ENCODE results near the gene SORT1. TPM values are rescaled to one million over a fixed set of nuclear protein-coding genes. Genes with fewer than 3 reads are reported as not detected.

Gene SORT1
- total RNA-seq, 1 experiment from 2014 or later = 3.0 TPM

DNA sequence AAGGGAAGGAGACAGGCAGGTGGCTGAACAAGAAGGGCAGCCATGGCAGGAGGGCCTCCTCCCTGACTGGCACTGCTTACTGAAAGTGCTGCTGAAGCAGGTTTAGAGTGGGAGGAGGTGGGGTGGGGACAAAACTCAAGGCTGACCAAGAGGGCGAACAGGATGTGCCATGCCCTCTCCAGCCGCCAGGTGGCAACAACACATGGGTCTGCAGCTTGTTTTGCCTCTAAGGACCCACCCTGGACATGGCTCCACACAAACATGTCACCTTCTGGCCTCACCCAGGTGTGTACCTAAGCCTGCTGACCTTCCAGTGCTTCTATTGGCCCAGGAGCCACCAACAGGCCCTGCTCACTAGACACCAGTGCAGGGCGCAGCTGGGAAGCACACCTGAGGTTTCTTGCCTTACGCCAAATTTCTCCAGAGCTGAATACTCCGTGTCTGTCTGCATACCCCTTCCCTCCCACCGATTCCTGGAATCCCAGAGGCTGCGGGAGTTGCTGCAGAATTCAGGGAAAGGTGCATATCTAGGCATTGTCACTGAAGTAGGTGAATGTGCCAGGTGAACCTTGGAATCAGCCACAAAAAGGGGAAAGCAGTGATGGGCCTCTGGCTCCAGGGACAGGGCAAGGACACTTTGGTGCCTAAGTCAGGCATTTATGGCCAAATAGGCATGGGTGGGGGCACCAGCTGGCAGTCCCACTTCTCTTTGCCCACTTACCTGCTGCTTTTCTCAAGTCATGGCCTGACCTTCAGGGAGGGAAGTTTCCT lies 120.1 kb downstream of the SORT1 start:
- DNase-seq (ENCODE audit: extremely low read depth, low read depth) = peak; percentile 56

- DNase-seq (ENCODE audit: extremely low read depth, low read depth) = no peak
Observed at GRCh38 chr1:109275706-109276345, 121.9 kb downstream of the SORT1 start.

DNA sequence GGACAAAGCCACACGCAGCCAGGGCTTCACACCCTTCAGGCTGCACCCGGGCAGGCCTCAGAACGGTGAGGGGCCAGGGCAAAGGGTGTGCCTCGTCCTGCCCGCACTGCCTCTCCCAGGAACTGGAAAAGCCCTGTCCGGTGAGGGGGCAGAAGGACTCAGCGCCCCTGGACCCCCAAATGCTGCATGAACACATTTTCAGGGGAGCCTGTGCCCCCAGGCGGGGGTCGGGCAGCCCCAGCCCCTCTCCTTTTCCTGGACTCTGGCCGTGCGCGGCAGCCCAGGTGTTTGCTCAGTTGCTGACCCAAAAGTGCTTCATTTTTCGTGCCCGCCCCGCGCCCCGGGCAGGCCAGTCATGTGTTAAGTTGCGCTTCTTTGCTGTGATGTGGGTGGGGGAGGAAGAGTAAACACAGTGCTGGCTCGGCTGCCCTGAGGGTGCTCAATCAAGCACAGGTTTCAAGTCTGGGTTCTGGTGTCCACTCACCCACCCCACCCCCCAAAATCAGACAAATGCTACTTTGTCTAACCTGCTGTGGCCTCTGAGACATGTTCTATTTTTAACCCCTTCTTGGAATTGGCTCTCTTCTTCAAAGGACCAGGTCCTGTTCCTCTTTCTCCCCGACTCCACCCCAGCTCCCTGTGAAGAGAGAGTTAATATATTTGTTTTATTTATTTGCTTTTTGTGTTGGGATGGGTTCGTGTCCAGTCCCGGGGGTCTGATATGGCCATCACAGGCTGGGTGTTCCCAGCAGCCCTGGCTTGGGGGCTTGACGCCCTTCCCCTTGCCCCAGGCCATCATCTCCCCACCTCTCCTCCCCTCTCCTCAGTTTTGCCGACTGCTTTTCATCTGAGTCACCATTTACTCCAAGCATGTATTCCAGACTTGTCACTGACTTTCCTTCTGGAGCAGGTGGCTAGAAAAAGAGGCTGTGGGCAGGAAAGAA lies 122.9 kb downstream of the SORT1 start:
- peak; percentile 50 for DNase-seq (ENCODE audit: extremely low read depth, low read depth)

DNA sequence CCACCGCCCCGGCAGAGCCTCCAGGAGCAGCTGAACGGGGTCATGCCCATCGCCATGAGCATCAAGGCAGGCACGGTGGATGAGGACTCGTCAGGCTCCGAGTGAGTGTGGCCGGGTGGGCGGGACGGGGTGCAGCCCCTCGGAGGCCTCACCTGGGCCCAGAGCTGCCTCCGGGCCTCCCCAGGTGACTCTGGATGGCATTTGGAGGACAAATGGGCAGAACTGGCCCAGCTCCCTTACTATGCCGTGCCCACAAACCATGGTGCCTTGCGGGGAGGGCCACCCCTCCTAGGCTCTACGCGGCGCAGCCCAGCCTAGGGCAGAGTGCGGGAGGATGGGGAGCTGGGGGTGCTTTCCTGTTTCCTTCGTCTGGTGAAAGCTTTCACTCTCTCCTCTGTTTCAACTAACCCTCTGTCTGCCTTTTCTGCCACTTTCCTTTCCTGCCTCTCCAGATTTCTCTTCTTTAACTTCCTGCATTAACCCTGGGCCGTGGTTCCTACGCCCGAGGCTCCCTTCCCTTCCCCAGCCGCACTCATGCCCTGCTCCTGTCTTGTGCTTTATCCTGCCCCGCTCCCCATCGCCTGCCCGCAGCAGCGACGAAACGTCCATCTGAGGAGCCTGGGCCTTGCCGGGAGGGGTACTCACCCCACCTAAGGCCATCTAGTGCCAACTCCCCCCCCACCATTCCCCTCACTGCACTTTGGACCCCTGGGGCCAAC lies 124.0 kb downstream of the SORT1 start:
- DNase-seq (ENCODE audit: extremely low read depth, low read depth) = no peak

DNA sequence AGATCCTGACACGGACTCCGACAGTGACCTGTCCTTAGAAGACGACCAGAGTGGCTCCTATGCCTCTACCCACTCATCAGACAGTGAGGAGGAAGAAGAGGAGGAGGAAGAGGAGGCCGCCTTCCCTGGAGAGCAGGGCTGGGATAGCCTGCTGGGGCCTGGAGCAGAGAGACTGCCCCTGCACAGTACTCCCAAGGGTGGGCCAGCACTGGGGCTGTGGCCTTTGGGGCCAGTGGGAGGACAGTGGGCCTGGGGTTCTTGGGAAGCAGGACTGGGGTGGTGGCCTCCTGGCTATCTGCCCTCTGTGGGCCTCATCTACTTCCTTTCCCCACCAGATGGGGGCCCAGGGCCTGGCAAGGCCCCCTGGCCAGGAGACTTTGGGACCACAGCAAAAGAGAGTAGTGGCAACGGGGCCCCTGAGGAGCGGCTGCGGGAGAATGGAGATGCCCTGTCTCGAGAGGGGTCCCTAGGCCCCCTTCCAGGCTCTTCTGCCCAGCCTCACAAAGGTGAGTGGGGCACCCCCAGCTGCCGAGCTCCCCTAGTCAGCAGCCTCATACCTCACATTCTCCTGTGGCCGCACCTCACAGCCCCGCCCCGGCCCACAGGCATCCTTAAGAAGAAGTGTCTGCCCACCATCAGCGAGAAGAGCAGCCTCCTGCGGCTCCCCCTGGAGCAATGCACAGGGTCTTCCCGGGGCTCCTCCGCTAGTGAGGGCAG lies 124.7 kb downstream of the SORT1 start:
- no peak for DNase-seq (ENCODE audit: extremely low read depth, low read depth)

GRCh38 chr1:109272021-109272799 lies 125.5 kb downstream of the SORT1 start:
- no peak for DNase-seq (ENCODE audit: extremely low read depth, low read depth)

DNA sequence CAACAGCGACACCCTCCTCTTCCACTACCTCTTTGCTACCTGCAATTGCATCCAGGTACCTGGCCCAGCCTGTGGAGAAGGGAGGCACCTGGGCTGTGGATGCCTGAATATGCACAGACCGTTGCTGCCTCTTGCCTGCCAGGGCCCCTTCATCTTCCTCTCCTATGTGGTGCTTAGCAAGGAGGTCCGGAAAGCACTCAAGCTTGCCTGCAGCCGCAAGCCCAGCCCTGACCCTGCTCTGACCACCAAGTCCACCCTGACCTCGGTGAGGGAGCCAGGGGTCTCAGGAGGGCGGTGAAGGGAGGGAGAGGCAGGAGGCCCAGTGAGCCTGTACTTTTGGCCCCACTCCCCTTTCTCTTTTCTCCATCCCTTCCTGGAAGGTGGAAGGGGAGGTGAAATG lies 126.3 kb downstream of the SORT1 start:
- DNase-seq (ENCODE audit: extremely low read depth, low read depth) = no peak

GRCh38 chr1:109270623-109271317 lies 126.9 kb downstream of the SORT1 start:
- DNase-seq (ENCODE audit: extremely low read depth, low read depth) = no peak

DNA sequence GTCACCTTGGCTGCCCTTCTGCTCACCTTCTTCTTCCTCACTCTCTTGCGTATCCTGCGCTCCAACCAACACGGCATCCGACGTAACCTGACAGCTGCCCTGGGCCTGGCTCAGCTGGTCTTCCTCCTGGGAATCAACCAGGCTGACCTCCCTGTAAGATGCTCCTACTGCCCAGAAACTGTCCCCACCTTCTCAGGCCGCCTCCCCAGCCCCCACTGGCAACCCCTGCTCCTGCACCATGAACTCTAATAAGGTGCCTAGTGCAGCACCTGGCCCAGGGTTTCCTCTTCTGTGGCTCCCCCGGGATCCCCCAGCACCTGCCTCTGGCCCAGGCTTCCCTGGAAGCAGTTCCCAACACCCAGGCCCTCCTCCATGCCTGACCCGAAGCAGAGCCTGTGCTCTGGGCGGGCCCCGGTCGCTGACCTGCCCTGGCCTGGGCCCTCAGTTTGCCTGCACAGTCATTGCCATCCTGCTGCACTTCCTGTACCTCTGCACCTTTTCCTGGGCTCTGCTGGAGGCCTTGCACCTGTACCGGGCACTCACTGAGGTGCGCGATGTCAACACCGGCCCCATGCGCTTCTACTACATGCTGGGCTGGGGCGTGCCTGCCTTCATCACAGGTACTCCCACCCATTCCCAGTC lies 127.6 kb downstream of the SORT1 start:
- DNase-seq (ENCODE audit: extremely low read depth, low read depth) = no peak

DNA sequence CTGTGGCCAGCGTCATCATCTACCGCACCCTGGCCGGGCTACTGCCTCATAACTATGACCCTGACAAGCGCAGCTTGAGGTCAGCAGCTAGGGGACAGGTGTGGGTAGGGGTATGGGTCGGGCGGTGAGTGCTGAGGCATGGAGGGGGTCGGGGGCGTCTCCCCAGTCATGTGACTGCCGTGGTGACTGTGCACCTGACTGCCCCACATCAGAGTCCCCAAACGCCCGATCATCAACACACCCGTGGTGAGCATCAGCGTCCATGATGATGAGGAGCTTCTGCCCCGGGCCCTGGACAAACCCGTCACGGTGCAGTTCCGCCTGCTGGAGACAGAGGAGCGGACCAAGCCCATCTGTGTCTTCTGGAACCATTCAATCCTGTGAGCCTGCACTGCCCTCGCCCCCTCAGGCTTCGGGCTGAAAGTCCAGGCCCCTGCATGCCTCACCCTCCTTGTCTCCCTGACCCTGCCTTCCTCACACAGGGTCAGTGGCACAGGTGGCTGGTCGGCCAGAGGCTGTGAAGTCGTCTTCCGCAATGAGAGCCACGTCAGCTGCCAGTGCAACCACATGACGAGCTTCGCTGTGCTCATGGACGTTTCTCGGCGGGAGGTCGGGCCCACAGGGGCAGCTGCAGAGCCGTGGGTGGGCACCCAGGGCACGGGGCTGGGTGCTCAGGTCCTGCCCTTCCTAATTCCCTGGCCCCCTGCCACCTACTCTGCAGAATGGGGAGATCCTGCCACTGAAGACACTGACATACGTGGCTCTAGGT lies 128.3 kb downstream of the SORT1 start:
- no peak for DNase-seq (ENCODE audit: extremely low read depth, low read depth)

- DNase-seq (ENCODE audit: extremely low read depth, low read depth) = no peak
Observed at GRCh38 chr1:109268431-109269211, 129.1 kb downstream of the SORT1 start.

DNA sequence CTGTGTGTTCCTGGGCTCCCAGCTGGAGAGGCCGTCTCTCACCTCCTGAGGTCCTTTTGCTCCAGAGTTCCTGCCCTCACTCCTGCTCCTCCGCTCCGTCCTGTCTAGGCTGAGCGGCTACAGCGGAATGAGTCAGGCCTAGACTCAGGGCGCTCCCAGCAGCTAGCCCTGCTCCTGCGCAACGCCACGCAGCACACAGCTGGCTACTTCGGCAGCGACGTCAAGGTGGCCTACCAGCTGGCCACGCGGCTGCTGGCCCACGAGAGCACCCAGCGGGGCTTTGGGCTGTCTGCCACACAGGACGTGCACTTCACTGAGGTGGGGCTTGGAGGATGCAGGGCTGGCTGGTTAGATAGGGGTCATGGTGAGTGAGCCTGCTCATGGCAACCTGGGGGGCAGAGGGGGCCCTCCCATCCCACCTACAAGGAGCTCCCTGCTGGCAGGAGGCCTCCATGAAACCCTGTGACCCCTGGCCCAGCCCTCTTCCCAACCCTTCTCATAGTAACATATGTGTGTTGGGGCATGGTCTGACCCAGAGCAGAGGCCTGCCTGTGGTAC lies 129.9 kb downstream of the SORT1 start:
- no peak for DNase-seq (ENCODE audit: extremely low read depth, low read depth)

DNA sequence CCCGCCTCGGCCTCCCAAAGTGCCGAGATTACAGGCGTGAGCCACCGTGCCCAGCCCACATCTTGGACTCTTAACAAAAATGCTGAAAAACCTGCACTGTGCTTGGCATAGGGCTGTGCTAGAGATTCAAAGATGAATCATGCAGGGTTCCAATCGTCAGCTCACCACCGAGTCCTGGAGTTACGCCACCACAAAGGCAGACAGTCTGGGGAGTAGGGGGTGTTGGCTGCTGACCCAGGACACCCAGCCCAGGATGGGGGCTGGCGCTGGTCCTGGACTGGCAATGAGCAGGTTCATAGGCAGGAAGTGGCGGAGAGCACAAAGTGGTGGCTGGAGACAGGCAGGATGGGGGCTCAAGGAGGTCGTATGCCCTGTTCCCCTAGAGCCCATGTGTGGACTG lies 130.8 kb downstream of the SORT1 start:
- DNase-seq (ENCODE audit: extremely low read depth, low read depth) = no peak

DNA sequence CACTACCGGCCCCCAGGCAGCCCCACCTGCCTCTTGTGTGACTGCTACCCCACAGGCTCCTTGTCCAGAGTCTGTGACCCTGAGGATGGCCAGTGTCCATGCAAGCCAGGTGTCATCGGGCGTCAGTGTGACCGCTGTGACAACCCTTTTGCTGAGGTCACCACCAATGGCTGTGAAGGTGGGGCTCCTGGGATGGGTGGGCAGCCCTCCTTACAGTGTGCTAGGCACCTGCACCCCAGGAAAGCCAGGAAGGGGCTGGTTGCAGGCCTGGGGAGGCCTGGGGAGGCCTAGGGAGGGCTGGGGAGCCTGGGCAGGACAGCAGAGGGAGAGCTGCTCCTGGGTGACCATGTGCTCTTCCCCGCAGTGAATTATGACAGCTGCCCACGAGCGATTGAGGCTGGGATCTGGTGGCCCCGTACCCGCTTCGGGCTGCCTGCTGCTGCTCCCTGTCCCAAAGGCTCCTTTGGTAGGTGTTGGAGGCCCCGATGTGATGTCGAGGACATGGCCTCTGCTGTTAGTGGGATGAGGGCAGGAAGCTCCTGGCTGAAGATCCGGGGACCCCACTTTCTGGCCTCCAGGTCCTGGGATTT lies 131.9 kb downstream of the SORT1 start:
- DNase-seq (ENCODE audit: extremely low read depth, low read depth) = no peak

GRCh38 chr1:109265016-109265415 lies 132.7 kb downstream of the SORT1 start:
- DNase-seq (ENCODE audit: extremely low read depth, low read depth) = no peak

GRCh38 chr1:109264379-109264755 lies 133.4 kb downstream of the SORT1 start:
- DNase-seq (ENCODE audit: extremely low read depth, low read depth) = no peak

Measured in NCI-H460 (cell line).